H1 (cell line): ENCODE data around the gene TGM2.

Experiments used
- EZH2 ChIP-seq: fragments of 200-600 bp; sonication (generic); IDR thresholded peaks from 2 replicates; pipeline ENCODE4 v1.7.1; 2012; ENCODE audit warnings: low read depth, mild to moderate bottlenecking, moderate library complexity, low read length, inconsistent platforms; ENCODE audit not compliant: severe bottlenecking
- MAX ChIP-seq: IDR thresholded peaks from 2 replicates; pipeline ENCODE4 v1.6.1; 2012; ENCODE audit warnings: inconsistent platforms

GRCh38 chr20:38195521-38195920, 30.5 kb upstream of the TGM2 start:
- TF ChIP-seq MAX = no peak
- TF ChIP-seq EZH2 = no peak
